ENCODE results near the gene HOXC9.

- TF ChIP-seq CTCF (IDR thresholded peaks at IDR 0.05), result no peak
- TF ChIP-seq USF1 (CRISPR knock-in tag; IDR thresholded peaks at IDR 0.05), result no peak
- TF ChIP-seq OVOL2 (CRISPR knock-in tag; IDR thresholded peaks at IDR 0.05; ENCODE audit: borderline replicate concordance), result no peak
- TF ChIP-seq NR3C1 (CRISPR knock-in tag; conservative IDR thresholded peaks at IDR 0.05; ENCODE audit: low read depth), result no peak
- no peak for TF ChIP-seq GABPB1 (CRISPR knock-in tag; IDR thresholded peaks at IDR 0.05)
- TF ChIP-seq MLX (CRISPR knock-in tag; IDR thresholded peaks at IDR 0.05), result no peak
- TF ChIP-seq ZBTB21 (CRISPR knock-in tag; IDR thresholded peaks at IDR 0.05; ENCODE audit: borderline replicate concordance), result no peak
- no peak for TF ChIP-seq HMGXB4 (CRISPR knock-in tag; IDR thresholded peaks at IDR 0.05)
- no peak for TF ChIP-seq ZNF121 (CRISPR knock-in tag; IDR thresholded peaks at IDR 0.05)
- TF ChIP-seq USF2 (CRISPR knock-in tag; IDR thresholded peaks at IDR 0.05), result no peak
- TF ChIP-seq ATF3 (CRISPR knock-in tag; conservative IDR thresholded peaks at IDR 0.05), result no peak
- TF ChIP-seq JUN (CRISPR knock-in tag; IDR thresholded peaks at IDR 0.05), result no peak
- TF ChIP-seq KAT7 (CRISPR knock-in tag; IDR thresholded peaks at IDR 0.05; ENCODE audit: borderline replicate concordance), result no peak
Observed at GRCh38 chr12:53963005-53963404, 37.0 kb upstream of the HOXC9 start.

Measured in WTC11 (cell line).